Gastrocnemius medialis (tissue), 4 donors: ENCODE measurements around the gene BASP1. TPM values are rescaled to one million over a fixed set of nuclear protein-coding genes. Genes with fewer than 3 reads are reported as not detected.

ENCODE experiments used
- ATAC-seq, 2 donors: fragments of 150-250 bp; one replicate each; pipeline ENCODE4 v1.9.1; 2016
- DNase-seq, 2 donors: peaks; one replicate each; pipeline ENCODE4 v3.0.0-alpha.2; 2019
- H3K27ac ChIP-seq, 4 donors: fragments of 200-600 bp; sonication (generic); 1 replicate in 1 of 4; 2 replicates in 3 of 4; pipeline ENCODE4 v1.5.1; 2016 to 2018; ENCODE audit warnings: mild to moderate bottlenecking in 2 of 4, moderate library complexity in 1 of 4
- H3K27me3 ChIP-seq, 3 donors: fragments of 200-600 bp; sonication (generic) in 2 of 3; 1 replicate in 1 of 3; 2 replicates in 2 of 3; pipeline versions ENCODE4 v1.5.1 to v1.6.0; 2016 to 2019; ENCODE audit warnings: mild to moderate bottlenecking in 1 of 3, moderate library complexity in 1 of 3
- H3K36me3 ChIP-seq, 2 donors: fragments of 200-600 bp; sonication (generic) in 1 of 2; one replicate each; pipeline ENCODE4 v1.5.1; 2017 to 2018
- H3K4me1 ChIP-seq, 2 donors: fragments of 200-600 bp; sonication (generic) in 1 of 2; one replicate each; pipeline ENCODE4 v1.5.1; 2016 to 2017; ENCODE audit warnings: mild to moderate bottlenecking in 2 of 2
- H3K4me3 ChIP-seq, 4 donors: fragments of 200-600 bp; sonication (generic) in 3 of 4; 1 replicate in 1 of 4; 2 replicates in 3 of 4; pipeline ENCODE4 v1.5.1; 2016 to 2019; ENCODE audit warnings: mild to moderate bottlenecking in 2 of 4
- H3K9me3 ChIP-seq, 3 donors: fragments of 200-600 bp; sonication (generic) in 2 of 3; 1 replicate in 1 of 3; 2 replicates in 2 of 3; pipeline ENCODE4 v1.5.1; 2016 to 2019
- CTCF ChIP-seq, 5 experiments: fragments of 450-650 bp in 3 of 5; fragments of 200-600 bp in 2 of 5; sonication (generic) in 2 of 5; IDR thresholded peaks in 4 of 5; conservative IDR thresholded peaks in 1 of 5; 1 replicate in 4 of 5; 2 replicates in 1 of 5; pipeline ENCODE4 v1.5.1; 2016 to 2019; ENCODE audit warnings: antibody characterized with exemption in 5 of 5, mild to moderate bottlenecking in 3 of 5, moderate library complexity in 3 of 5
- POLR2A ChIP-seq, 2 donors: fragments of 450-650 bp; IDR thresholded peaks; one replicate each; pipeline ENCODE4 v1.6.1; 2017; ENCODE audit warnings: antibody characterized with exemption in 2 of 2, mild to moderate bottlenecking in 2 of 2, moderate library complexity in 2 of 2
- in situ Hi-C, 4 donors: fragments of 200-750 bp; cut with MboI; loops; one replicate each; pipeline versions ENCODE4 v1.15.0 to v1.8.0; 2017; ENCODE audit warnings: low sequenced_read_pairs in 4 of 4
- intact Hi-C: fragments of 100-400 bp; cut with DNase I; formaldehyde crosslinking; loops from one replicate; pipeline ENCODE4 v1.15.1; 2023; ENCODE audit warnings: low total_unique reads
- total RNA-seq, 4 donors: library from RNA; depleted of rRNA; stranded (reverse); fragments of >200 nt; gene quantifications; one replicate each; pipeline versions ENCODE4 v1.1.0 to v1.2.3, GENCODE V29; 2016

Gene BASP1
- total RNA-seq, 4 donors from 2014 or later, result 0.82 to 4.0 (median 4.0) TPM; not detected in 1

DNA sequence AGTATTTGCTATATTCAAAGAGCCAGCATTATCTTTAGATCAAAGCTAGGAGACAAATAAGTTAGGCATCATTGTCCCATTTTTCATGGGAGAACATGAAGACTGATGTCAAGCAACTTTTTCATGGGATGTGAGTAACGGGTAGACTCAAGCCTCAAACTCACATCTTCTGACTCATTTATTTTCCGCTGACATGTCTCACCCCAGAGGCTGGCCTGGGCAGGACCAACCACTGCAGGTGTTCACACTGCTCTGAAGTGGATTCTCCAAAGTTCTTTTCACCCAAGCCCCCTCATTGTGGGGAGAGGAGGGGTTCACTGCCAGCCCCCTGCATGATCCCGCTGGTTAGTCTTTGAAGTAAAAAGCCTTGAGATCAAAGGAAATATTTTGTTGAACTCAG lies 34.9 kb upstream of the BASP1 start:
- intact Hi-C loops, result loop anchor here (10.0 kb wide), 1 partner anchor 608 kb away; no protein-coding TSS in a partner anchor
- TF ChIP-seq CTCF (IDR thresholded peaks at IDR 0.05 in 4 of 5, conservative IDR thresholded peaks at IDR 0.05 in 1 of 5) (no peak), POLR2A (IDR thresholded peaks at IDR 0.05) (no peak)

GRCh38 chr5:17182981-17183380 lies 34.5 kb upstream of the BASP1 start:
- intact Hi-C loops, result loop anchor here (10.0 kb wide), 1 partner anchor 608 kb away; no protein-coding TSS in a partner anchor
- Histone ChIP-seq H3K27me3 (no peaks in the 10 kb centered on the region), H3K27ac (no peak overlapping the region), H3K4me3 (no peak overlapping the region), H3K9me3 (no peaks in the 10 kb centered on the region), H3K4me1 (peaks cover 6 to 17% of the 10 kb centered on the region in 2 donors), H3K36me3 (no peaks in the 10 kb centered on the region)
- TF ChIP-seq POLR2A (IDR thresholded peaks at IDR 0.05), result no peak
- ATAC-seq (no peak), DNase-seq (no peak)
- in situ Hi-C loops, result loop anchor here in 3 of 4 donors (25.0 kb wide), 2 partner anchors 246 to 721 kb away; partner anchors contain the start of genes ZNF622 (in 3 of the 3) and MYO10 (in 1 of the 3)

More for the DNA sequence above, 34.9 kb upstream of the BASP1 start:
- H3K4me3 ChIP-seq, result no peak overlapping the region
- H3K27me3 ChIP-seq, result no peaks in the 10 kb centered on the region
- in situ Hi-C loops, result loop anchor here in 3 of 4 donors (25.0 kb wide), 2 partner anchors 245 to 720 kb away; partner anchors contain the start of genes ZNF622 (in 3 of the 3) and MYO10 (in 1 of the 3)
- H3K36me3 ChIP-seq, result no peaks in the 10 kb centered on the region
- DNase-seq (no peak), ATAC-seq (no peak)
- H3K27ac ChIP-seq, result no peak overlapping the region
- no peaks in the 10 kb centered on the region for H3K9me3 ChIP-seq
- H3K4me1 ChIP-seq, result peaks cover 6 to 17% of the 10 kb centered on the region in 2 donors

- Histone ChIP-seq H3K36me3 (no peaks in the 10 kb centered on the region), H3K27me3 (no peaks in the 10 kb centered on the region), H3K27ac (no peak overlapping the region), H3K4me3 (no peak overlapping the region), H3K4me1 (peaks cover 6 to 17% of the 10 kb centered on the region in 2 donors), H3K9me3 (no peaks in the 10 kb centered on the region)
- DNase-seq (no peak), ATAC-seq (no peak)
- in situ Hi-C loops, result loop anchor here in 3 of 4 donors (25.0 kb wide), 2 partner anchors 247 to 722 kb away; partner anchors contain the start of genes ZNF622 (in 3 of the 3) and MYO10 (in 1 of the 3)
- TF ChIP-seq POLR2A (IDR thresholded peaks at IDR 0.05) (no peak), CTCF (IDR thresholded peaks at IDR 0.05 in 4 of 5, conservative IDR thresholded peaks at IDR 0.05 in 1 of 5) (no peak)
- intact Hi-C loops, result loop anchor here (2.0 to 10.0 kb wide), 2 partner anchors 247 to 609 kb away; partner anchors contain the start of gene MYO10
Measured at GRCh38 chr5:17183831-17184230, 33.6 kb upstream of the BASP1 start.

GRCh38 chr5:17184588-17184987 lies 32.8 kb upstream of the BASP1 start:
- H3K4me3 ChIP-seq, result no peak overlapping the region
- H3K4me1 ChIP-seq, result peaks cover 7 to 17% of the 10 kb centered on the region in 2 donors
- H3K9me3 ChIP-seq, result no peaks in the 10 kb centered on the region
- no peak for DNase-seq
- no peak for ATAC-seq
- no peaks in the 10 kb centered on the region for H3K27me3 ChIP-seq
- no peaks in the 10 kb centered on the region for H3K36me3 ChIP-seq
- H3K27ac ChIP-seq, result no peak overlapping the region
- TF ChIP-seq CTCF (IDR thresholded peaks at IDR 0.05 in 4 of 5, conservative IDR thresholded peaks at IDR 0.05 in 1 of 5) (no peak), POLR2A (IDR thresholded peaks at IDR 0.05) (no peak)
- intact Hi-C loops, result loop anchor here (2.0 to 10.0 kb wide), 2 partner anchors 248 to 610 kb away; partner anchors contain the start of gene MYO10
- in situ Hi-C loops, result loop anchor here in 3 of 4 donors (25.0 kb wide), 2 partner anchors 247 to 722 kb away; partner anchors contain the start of genes ZNF622 (in 3 of the 3) and MYO10 (in 1 of the 3)

- Histone ChIP-seq H3K27me3 (no peaks in the 10 kb centered on the region), H3K4me1 (peaks cover 14 to 24% of the 10 kb centered on the region in 2 donors), H3K36me3 (no peaks in the 10 kb centered on the region), H3K9me3 (no peaks in the 10 kb centered on the region), H3K27ac (no peak overlapping the region), H3K4me3 (no peak overlapping the region)
- intact Hi-C loops, result loop anchor here (2.0 to 10.0 kb wide), 3 partner anchors 53 to 611 kb away; partner anchors contain the start of gene MYO10
- no peak for TF ChIP-seq POLR2A (IDR thresholded peaks at IDR 0.05)
- no peak for TF ChIP-seq CTCF (IDR thresholded peaks at IDR 0.05 in 4 of 5, conservative IDR thresholded peaks at IDR 0.05 in 1 of 5)
- ATAC-seq, result no peak
- DNase-seq, result no peak
- in situ Hi-C loops, result loop anchor here (5.0 to 25.0 kb wide), 4 partner anchors 248 to 723 kb away; partner anchors contain the start of genes ZNF622 (in 3 of the 4) and MYO10 (in 1 of the 4)
Measured at GRCh38 chr5:17185349-17185748, 32.1 kb upstream of the BASP1 start.
